ENCODE results near the gene CD6.

DNA sequence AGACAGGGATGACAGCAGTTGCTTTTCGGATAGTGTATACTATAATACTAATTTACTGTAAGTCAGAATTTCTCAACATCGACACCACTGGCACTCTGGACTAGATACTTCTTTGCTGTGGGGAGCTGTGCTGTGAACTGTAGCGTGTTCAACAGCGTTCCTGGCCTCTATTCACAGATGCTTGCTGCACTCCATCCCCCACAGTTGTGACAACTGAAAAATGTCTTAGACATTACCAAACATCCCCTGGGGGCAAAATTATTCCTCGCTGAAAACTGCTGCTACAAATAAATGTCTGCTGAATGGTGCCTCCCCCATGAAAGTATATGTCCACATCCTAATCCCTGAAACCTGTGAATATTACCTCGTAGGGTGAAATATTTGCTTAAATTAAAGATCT is 12.0 kb upstream of the CD6 start:
- TF ChIP-seq, protein P1, sequence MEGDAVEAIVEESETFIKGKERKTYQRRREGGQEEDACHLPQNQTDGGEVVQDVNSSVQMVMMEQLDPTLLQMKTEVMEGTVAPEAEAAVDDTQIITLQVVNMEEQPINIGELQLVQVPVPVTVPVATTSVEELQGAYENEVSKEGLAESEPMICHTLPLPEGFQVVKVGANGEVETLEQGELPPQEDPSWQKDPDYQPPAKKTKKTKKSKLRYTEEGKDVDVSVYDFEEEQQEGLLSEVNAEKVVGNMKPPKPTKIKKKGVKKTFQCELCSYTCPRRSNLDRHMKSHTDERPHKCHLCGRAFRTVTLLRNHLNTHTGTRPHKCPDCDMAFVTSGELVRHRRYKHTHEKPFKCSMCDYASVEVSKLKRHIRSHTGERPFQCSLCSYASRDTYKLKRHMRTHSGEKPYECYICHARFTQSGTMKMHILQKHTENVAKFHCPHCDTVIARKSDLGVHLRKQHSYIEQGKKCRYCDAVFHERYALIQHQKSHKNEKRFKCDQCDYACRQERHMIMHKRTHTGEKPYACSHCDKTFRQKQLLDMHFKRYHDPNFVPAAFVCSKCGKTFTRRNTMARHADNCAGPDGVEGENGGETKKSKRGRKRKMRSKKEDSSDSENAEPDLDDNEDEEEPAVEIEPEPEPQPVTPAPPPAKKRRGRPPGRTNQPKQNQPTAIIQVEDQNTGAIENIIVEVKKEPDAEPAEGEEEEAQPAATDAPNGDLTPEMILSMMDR (IDR thresholded peaks at IDR 0.05; ENCODE audit: insufficient read depth, low read depth, low read length): no peak
- TF ChIP-seq EZH2 (IDR thresholded peaks at IDR 0.05; ENCODE audit: insufficient read depth, low read length): no peak
